ENCODE measurements around the gene CCDC136. TPM values are rescaled to one million over a fixed set of nuclear protein-coding genes. Genes with fewer than 3 reads are reported as not detected.

CCDC136 gene
- total RNA-seq, 1 experiment from 2014 or later, result 1.1 TPM

DNA sequence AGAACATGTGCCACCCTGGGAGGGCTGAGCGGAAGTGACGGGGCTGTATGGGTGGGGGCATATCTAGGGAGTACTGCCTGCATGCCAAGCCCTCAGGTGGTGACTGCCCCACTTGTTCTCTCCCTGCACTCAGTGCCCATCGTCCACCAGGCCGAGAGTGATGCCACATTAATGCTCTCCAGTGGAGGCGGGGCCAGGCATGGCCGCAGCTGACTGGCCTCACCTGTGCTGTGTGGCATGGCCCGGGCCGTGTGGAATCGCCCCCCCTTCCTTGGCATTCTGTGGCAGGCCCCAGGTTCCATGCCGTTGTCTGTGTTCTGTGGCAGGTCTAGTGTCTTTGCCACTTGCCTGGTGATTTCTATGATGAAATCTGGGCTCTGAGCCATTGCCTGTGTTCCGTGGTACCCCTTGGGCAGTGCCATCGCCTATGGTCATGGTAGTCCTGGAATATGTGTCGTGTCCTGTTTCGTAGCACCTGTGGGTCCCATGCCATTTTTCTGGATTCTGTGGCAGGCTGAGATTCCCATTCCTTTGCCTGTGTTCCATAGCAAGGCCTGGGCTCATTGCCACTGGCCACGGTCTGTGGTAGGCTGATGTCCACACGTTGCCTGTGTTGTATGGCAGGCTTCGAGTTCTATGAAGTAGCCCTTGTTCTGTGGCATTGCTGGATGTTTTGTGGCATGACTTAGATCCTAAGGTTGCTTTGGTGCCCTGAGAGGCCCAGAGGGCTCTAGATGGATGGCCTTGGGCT is 47.4 kb downstream of the CCDC136 start:
- no peaks in the 10 kb centered on the region for H3K9me3 ChIP-seq (ENCODE audit: control insufficient read depth, insufficient read depth, low read depth, low read length)
- CTCF ChIA-PET, result no interaction called here
- no peaks in the 10 kb centered on the region for H3K36me3 ChIP-seq (ENCODE audit: control insufficient read depth, insufficient read depth, low read length)
- TF ChIP-seq REST (IDR thresholded peaks at IDR 0.05; ENCODE audit: insufficient read depth in 1 of 2, low read depth in 2 of 2, low read length in 1 of 2), result no peak
- no peak for TF ChIP-seq TCF7L2 (IDR thresholded peaks at IDR 0.05; ENCODE audit: low read depth, low read length)
- TF ChIP-seq SIN3A (IDR thresholded peaks at IDR 0.05; ENCODE audit: borderline replicate concordance, insufficient read depth, low read depth, low read length), result no peak
- TF ChIP-seq POLR2AphosphoS5 (IDR thresholded peaks at IDR 0.05; ENCODE audit: low read depth, low read length), result no peak
- no peak for TF ChIP-seq CTCF (IDR thresholded peaks at IDR 0.05)
- no peak overlapping the region for H3K27ac ChIP-seq (ENCODE audit: low read length)
- no peaks in the 10 kb centered on the region for H3K4me1 ChIP-seq (ENCODE audit: control insufficient read depth, insufficient read depth, low read length)
- H3K4me3 ChIP-seq (ENCODE audit: low read depth in 2 of 2, low read length in 2 of 2), result no peak overlapping the region
- DNase-seq (ENCODE audit: low read depth, low spot score) (no peak), ATAC-seq (no peak)
- POLR2A ChIA-PET, result no interaction called here
- no peaks in the 10 kb centered on the region for H3K27me3 ChIP-seq (ENCODE audit: control insufficient read depth, insufficient read depth, low read length)
- BruUV-seq (replicated peaks), result no TSS peak
- intact Hi-C loops (cut with micrococcal nuclease; ENCODE audit: unreplicated experiment), result no loop called here
- in situ Hi-C loops (cut with HindIII; ENCODE audit: low pct_unique_long_range_greater_than_20kb, low sequenced_read_pairs), result no loop called here

DNA sequence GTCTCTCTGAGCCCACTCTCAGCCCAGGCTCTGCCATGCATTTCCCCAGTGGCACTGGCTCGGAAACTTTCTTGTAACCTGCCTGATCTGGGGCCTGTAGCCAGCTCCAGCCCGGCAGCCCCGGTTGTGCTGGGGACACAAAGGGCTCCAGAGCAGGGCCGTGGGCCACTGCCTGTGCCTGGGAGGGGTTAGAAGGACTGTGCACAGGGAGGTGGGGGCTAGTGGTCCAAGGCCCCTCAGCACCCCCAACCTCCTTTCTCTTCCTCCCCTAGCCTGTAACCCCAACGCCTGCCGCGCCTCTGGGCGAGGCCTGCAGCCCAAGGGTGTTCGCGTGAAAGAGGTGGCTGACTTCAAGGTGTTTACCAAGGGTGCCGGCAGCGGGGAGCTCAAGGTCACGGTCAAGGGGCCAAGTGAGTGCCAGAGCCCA is 48.0 kb downstream of the CCDC136 start:
- ATAC-seq, result no peak

More for the DNA sequence above, 48.0 kb downstream of the CCDC136 start:
- ChIA-PET POLR2A (no interaction called here), CTCF (interaction anchor here (0.6 kb wide), 1 partner anchor 21 kb away, joined by 3 read pairs; no protein-coding TSS in a partner anchor)
- intact Hi-C loops (cut with micrococcal nuclease; ENCODE audit: unreplicated experiment) (no loop called here), in situ Hi-C loops (cut with HindIII; ENCODE audit: low pct_unique_long_range_greater_than_20kb, low sequenced_read_pairs) (no loop called here)
- Histone ChIP-seq H3K9me3 (ENCODE audit: control insufficient read depth, insufficient read depth, low read depth, low read length) (no peaks in the 10 kb centered on the region), H3K36me3 (ENCODE audit: control insufficient read depth, insufficient read depth, low read length) (no peaks in the 10 kb centered on the region), H3K4me1 (ENCODE audit: control insufficient read depth, insufficient read depth, low read length) (no peaks in the 10 kb centered on the region), H3K27me3 (ENCODE audit: control insufficient read depth, insufficient read depth, low read length) (no peaks in the 10 kb centered on the region), H3K4me3 (ENCODE audit: low read depth in 2 of 2, low read length in 2 of 2) (no peak overlapping the region), H3K27ac (ENCODE audit: low read length) (no peak overlapping the region)
- DNase-seq (ENCODE audit: low read depth, low spot score), result no peak
- BruUV-seq (replicated peaks), result no TSS peak
- no peak for TF ChIP-seq TCF7L2 (IDR thresholded peaks at IDR 0.05; ENCODE audit: low read depth, low read length)
- no peak for TF ChIP-seq POLR2AphosphoS5 (IDR thresholded peaks at IDR 0.05; ENCODE audit: low read depth, low read length)
- TF ChIP-seq CTCF (IDR thresholded peaks at IDR 0.05), result no peak

All from Panc1 (cell line).